T1000 (cell line): ENCODE measurements around the gene CKB.

ENCODE experiments used
- DNase-seq: peaks from one replicate; lab custom pipeline; 2025; ENCODE audit warnings: mixed read lengths; lab: John Stamatoyannopoulos, UW

Gene CKB

DNA sequence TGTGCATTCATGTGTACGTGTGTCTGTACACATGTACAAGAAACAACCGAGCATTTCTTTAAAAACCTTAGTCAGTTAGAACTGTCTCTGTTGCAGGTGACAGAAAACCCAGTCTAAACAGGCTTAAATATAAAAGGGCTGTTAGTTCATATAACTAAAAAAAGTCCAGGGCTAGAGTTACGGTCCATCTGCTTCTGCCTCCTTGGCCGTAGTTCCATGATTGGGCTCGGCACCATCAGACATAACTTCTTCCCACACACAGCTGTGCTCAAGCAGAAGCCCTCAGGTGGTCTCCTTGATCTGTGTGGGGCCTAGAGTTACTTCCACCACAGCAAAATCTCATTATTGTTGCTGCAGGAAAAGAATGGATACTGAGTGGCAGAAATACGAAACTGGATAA is 34.6 kb downstream of the CKB start:
- no peak for DNase-seq

DNA sequence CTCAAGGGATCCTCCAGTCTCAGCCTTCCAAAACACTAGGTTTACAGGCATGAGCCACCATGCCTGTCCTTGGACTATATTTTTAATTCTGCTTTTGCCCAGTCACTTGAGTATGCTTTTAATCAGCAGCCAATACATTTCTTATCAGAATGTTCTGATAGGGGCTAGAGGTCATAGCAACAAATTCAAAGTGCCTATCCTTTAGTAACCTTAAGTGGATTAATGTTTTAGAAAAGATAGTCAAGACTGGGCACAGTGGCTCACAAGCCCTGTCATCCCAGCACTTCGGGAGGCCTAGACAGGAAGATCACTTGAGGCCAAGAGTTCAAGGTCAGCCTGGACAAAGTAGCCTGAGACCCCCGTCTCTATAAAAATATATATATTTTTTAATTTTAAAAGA is 37.1 kb downstream of the CKB start:
- DNase-seq: no peak

DNA sequence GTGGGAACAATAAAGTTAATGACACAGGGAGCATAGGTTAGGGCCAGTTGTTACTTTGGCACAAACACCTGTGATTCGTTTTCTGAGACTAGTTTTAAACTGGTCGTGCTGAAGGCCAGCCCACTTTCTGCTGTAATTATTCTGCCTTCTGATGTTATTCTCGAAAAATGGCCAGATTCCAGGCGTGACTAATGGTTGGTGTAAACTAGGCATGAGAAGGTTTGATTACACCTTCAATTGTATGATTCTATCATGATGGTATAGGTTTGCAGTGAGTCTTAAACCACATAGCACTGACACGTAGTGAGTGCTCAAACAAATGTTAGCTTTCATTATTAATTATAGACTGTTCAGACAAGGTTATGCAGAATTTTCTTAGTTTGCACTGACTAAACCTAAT is 39.0 kb downstream of the CKB start:
- no peak for DNase-seq

DNA sequence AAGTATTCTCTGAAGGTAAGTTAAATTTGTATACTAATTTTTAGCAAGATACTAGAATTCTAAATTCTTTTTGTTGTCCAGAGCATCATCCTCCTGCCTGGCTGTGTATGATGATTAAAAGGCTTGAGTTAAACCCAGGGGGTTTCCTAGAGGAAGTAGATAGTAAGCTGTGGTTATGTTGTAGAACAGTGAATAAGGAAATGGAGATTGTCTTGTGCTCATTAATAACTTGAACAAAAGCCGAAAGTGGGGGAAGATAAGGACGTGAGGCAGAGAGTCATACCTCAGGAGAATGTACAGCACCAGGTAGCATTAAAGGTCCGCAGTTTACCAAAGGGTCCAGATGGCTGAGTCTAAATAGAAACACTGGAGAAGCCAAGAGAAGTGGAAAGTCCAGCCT is 42.0 kb downstream of the CKB start:
- no peak for DNase-seq

DNA sequence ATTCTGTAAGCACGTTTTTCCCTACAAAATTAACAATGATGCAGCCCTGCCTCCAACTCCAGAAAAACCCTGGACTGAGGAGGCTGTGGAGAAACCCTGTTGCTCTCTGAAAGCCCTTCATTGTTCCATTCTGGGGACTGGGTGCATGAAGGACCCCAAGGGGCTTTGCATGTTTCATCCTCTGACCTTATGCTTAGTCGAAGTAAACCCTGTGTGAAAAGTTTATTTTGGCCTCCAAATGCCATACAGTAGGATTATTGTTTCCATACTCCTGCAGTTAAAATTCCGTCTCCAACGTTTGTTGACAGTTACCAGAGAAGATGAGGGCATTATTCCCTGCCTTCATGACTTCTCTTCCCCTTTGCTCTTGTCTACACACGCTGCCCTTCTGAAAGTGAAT is 46.0 kb downstream of the CKB start:
- DNase-seq: no peak

DNA sequence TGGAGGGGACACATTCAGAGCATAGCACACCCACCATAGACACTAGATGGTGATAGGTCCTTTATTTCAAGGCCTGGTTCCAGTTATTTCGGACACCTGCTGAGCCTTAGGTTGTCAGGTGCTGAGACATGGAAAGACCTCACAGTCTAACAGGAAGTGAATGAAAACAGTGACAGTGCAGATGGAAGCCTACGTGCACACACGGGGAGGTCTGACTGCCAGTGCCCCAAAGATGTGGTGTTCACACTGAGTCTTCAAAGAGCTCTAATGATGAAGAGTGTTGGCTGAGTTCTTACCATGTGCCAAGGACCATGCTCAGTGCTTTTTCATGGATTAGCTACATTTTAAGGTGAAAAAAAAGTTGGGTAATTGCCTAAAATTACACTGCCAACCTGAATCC is 46.6 kb downstream of the CKB start:
- DNase-seq: no peak

DNA sequence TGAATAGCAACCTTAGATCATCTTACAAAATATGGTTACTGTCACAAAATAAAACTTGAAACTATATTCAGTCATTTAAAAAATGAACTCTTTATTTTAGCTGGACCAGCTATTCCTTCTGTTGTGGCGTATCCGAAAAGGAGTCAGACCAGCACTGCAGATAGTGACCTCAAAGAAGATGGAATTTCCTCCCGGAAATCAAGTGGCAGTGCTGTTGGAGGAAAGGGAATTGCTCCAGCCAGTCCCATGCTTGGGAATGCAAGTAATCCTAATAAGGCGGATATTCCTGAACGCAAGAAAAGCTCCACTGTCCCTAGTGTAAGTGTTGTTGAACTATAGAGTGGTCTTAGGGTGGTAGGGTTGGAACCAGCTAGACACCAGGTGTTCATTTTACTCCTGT is 47.7 kb downstream of the CKB start:
- DNase-seq: no peak

DNA sequence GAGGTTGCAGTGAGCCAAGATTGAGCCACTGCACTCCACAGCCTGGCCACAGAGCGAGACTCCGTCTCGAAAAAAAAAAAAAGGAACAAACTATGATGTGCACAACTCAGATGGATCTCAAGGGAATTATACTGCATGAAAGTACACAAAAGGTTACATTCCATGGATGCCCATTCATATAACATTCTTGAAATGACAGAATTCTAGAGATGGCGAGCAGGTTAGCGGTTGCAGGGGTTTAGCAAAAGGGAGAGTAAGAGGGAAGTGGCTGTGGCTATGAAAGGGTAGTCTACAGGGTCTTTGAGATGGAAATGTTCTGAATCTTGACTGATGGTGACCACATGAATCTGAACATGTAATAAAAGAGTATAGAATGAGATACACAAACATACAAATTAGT is 49.7 kb downstream of the CKB start:
- DNase-seq: no peak
